ENCODE data around the gene ST14.

DNA sequence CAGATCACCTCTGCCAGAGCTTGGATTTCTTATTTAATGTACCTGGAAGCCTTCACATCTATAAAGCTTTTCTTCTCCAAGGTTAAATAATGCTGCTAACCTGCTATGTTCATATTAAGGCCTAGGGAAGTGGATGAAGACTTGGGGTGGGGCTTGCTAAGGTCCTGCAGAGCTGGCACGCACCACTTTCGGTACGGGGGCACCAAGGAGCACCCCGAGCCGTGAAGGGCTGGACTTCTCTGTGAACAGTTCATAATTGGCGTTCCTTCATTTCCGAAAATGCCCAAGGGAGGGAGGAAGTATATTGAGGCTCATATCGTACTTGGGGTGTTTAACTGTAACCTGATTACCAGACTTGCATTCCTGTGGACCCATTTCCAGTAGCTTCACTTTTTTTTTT is 59.6 kb downstream of the ST14 start:
- TF ChIP-seq ZNF138 (CRISPR knock-in tag; conservative IDR thresholded peaks at IDR 0.05) (no peak), JUN (CRISPR knock-in tag; IDR thresholded peaks at IDR 0.05) (no peak), RELA (CRISPR knock-in tag; IDR thresholded peaks at IDR 0.05; ENCODE audit: borderline replicate concordance) (no peak), NFYB (CRISPR knock-in tag; conservative IDR thresholded peaks at IDR 0.05; ENCODE audit: low read depth) (no peak), ZNF263 (CRISPR knock-in tag; IDR thresholded peaks at IDR 0.05; ENCODE audit: low read depth) (no peak), ZNF219 (CRISPR knock-in tag; IDR thresholded peaks at IDR 0.05; ENCODE audit: borderline replicate concordance) (no peak), SMAD3 (CRISPR knock-in tag; IDR thresholded peaks at IDR 0.05; ENCODE audit: borderline replicate concordance) (no peak)
- TF ChIP-seq, protein P1, sequence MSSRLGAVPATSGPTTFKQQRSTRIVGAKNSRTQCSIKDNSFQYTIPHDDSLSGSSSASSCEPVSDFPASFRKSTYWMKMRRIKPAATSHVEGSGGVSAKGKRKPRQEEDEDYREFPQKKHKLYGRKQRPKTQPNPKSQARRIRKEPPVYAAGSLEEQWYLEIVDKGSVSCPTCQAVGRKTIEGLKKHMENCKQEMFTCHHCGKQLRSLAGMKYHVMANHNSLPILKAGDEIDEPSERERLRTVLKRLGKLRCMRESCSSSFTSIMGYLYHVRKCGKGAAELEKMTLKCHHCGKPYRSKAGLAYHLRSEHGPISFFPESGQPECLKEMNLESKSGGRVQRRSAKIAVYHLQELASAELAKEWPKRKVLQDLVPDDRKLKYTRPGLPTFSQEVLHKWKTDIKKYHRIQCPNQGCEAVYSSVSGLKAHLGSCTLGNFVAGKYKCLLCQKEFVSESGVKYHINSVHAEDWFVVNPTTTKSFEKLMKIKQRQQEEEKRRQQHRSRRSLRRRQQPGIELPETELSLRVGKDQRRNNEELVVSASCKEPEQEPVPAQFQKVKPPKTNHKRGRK (CRISPR knock-in tag; IDR thresholded peaks at IDR 0.05; ENCODE audit: borderline replicate concordance): no peak
- TF ChIP-seq, protein P2, sequence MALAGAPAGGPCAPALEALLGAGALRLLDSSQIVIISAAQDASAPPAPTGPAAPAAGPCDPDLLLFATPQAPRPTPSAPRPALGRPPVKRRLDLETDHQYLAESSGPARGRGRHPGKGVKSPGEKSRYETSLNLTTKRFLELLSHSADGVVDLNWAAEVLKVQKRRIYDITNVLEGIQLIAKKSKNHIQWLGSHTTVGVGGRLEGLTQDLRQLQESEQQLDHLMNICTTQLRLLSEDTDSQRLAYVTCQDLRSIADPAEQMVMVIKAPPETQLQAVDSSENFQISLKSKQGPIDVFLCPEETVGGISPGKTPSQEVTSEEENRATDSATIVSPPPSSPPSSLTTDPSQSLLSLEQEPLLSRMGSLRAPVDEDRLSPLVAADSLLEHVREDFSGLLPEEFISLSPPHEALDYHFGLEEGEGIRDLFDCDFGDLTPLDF (CRISPR knock-in tag; IDR thresholded peaks at IDR 0.05): no peak
- TF ChIP-seq, protein P3, sequence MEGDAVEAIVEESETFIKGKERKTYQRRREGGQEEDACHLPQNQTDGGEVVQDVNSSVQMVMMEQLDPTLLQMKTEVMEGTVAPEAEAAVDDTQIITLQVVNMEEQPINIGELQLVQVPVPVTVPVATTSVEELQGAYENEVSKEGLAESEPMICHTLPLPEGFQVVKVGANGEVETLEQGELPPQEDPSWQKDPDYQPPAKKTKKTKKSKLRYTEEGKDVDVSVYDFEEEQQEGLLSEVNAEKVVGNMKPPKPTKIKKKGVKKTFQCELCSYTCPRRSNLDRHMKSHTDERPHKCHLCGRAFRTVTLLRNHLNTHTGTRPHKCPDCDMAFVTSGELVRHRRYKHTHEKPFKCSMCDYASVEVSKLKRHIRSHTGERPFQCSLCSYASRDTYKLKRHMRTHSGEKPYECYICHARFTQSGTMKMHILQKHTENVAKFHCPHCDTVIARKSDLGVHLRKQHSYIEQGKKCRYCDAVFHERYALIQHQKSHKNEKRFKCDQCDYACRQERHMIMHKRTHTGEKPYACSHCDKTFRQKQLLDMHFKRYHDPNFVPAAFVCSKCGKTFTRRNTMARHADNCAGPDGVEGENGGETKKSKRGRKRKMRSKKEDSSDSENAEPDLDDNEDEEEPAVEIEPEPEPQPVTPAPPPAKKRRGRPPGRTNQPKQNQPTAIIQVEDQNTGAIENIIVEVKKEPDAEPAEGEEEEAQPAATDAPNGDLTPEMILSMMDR (IDR thresholded peaks at IDR 0.05): no peak
- TF ChIP-seq, protein P4, sequence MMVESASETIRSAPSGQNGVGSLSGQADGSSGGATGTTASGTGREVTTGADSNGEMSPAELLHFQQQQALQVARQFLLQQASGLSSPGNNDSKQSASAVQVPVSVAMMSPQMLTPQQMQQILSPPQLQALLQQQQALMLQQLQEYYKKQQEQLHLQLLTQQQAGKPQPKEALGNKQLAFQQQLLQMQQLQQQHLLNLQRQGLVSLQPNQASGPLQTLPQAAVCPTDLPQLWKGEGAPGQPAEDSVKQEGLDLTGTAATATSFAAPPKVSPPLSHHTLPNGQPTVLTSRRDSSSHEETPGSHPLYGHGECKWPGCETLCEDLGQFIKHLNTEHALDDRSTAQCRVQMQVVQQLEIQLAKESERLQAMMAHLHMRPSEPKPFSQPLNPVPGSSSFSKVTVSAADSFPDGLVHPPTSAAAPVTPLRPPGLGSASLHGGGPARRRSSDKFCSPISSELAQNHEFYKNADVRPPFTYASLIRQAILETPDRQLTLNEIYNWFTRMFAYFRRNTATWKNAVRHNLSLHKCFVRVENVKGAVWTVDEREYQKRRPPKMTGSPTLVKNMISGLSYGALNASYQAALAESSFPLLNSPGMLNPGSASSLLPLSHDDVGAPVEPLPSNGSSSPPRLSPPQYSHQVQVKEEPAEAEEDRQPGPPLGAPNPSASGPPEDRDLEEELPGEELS (CRISPR knock-in tag; IDR thresholded peaks at IDR 0.05): no peak
- TF ChIP-seq, protein P5, sequence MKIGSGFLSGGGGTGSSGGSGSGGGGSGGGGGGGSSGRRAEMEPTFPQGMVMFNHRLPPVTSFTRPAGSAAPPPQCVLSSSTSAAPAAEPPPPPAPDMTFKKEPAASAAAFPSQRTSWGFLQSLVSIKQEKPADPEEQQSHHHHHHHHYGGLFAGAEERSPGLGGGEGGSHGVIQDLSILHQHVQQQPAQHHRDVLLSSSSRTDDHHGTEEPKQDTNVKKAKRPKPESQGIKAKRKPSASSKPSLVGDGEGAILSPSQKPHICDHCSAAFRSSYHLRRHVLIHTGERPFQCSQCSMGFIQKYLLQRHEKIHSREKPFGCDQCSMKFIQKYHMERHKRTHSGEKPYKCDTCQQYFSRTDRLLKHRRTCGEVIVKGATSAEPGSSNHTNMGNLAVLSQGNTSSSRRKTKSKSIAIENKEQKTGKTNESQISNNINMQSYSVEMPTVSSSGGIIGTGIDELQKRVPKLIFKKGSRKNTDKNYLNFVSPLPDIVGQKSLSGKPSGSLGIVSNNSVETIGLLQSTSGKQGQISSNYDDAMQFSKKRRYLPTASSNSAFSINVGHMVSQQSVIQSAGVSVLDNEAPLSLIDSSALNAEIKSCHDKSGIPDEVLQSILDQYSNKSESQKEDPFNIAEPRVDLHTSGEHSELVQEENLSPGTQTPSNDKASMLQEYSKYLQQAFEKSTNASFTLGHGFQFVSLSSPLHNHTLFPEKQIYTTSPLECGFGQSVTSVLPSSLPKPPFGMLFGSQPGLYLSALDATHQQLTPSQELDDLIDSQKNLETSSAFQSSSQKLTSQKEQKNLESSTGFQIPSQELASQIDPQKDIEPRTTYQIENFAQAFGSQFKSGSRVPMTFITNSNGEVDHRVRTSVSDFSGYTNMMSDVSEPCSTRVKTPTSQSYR (CRISPR knock-in tag; IDR thresholded peaks at IDR 0.05): no peak
- TF ChIP-seq, protein P6, sequence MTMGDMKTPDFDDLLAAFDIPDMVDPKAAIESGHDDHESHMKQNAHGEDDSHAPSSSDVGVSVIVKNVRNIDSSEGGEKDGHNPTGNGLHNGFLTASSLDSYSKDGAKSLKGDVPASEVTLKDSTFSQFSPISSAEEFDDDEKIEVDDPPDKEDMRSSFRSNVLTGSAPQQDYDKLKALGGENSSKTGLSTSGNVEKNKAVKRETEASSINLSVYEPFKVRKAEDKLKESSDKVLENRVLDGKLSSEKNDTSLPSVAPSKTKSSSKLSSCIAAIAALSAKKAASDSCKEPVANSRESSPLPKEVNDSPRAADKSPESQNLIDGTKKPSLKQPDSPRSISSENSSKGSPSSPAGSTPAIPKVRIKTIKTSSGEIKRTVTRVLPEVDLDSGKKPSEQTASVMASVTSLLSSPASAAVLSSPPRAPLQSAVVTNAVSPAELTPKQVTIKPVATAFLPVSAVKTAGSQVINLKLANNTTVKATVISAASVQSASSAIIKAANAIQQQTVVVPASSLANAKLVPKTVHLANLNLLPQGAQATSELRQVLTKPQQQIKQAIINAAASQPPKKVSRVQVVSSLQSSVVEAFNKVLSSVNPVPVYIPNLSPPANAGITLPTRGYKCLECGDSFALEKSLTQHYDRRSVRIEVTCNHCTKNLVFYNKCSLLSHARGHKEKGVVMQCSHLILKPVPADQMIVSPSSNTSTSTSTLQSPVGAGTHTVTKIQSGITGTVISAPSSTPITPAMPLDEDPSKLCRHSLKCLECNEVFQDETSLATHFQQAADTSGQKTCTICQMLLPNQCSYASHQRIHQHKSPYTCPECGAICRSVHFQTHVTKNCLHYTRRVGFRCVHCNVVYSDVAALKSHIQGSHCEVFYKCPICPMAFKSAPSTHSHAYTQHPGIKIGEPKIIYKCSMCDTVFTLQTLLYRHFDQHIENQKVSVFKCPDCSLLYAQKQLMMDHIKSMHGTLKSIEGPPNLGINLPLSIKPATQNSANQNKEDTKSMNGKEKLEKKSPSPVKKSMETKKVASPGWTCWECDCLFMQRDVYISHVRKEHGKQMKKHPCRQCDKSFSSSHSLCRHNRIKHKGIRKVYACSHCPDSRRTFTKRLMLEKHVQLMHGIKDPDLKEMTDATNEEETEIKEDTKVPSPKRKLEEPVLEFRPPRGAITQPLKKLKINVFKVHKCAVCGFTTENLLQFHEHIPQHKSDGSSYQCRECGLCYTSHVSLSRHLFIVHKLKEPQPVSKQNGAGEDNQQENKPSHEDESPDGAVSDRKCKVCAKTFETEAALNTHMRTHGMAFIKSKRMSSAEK (CRISPR knock-in tag; IDR thresholded peaks at IDR 0.05; ENCODE audit: borderline replicate concordance): no peak
- TF ChIP-seq, protein P7, sequence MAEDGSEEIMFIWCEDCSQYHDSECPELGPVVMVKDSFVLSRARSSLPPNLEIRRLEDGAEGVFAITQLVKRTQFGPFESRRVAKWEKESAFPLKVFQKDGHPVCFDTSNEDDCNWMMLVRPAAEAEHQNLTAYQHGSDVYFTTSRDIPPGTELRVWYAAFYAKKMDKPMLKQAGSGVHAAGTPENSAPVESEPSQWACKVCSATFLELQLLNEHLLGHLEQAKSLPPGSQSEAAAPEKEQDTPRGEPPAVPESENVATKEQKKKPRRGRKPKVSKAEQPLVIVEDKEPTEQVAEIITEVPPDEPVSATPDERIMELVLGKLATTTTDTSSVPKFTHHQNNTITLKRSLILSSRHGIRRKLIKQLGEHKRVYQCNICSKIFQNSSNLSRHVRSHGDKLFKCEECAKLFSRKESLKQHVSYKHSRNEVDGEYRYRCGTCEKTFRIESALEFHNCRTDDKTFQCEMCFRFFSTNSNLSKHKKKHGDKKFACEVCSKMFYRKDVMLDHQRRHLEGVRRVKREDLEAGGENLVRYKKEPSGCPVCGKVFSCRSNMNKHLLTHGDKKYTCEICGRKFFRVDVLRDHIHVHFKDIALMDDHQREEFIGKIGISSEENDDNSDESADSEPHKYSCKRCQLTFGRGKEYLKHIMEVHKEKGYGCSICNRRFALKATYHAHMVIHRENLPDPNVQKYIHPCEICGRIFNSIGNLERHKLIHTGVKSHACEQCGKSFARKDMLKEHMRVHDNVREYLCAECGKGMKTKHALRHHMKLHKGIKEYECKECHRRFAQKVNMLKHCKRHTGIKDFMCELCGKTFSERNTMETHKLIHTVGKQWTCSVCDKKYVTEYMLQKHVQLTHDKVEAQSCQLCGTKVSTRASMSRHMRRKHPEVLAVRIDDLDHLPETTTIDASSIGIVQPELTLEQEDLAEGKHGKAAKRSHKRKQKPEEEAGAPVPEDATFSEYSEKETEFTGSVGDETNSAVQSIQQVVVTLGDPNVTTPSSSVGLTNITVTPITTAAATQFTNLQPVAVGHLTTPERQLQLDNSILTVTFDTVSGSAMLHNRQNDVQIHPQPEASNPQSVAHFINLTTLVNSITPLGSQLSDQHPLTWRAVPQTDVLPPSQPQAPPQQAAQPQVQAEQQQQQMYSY (CRISPR knock-in tag; IDR thresholded peaks at IDR 0.05): no peak
